Body of pancreas (tissue), 4 donors: ENCODE measurements around the gene PNP. TPM values are rescaled to one million over a fixed set of nuclear protein-coding genes. Genes with fewer than 3 reads are reported as not detected.

ENCODE experiments used
- ATAC-seq: fragments of 150-250 bp; one replicate; pipeline ENCODE4 v1.9.1; 2016
- DNase-seq, 4 donors: peaks; one replicate each; pipeline ENCODE4 v3.0.0-alpha.2; 2019
- H3K27ac ChIP-seq, 4 donors: fragments of 200-600 bp; sonication (generic); 1 replicate in 3 of 4; 2 replicates in 1 of 4; pipeline versions ENCODE4 v1.5.1 to v1.6.1; 2016 to 2019; ENCODE audit warnings: mild to moderate bottlenecking in 1 of 4, mixed read lengths in 1 of 4, moderate library complexity in 1 of 4
- H3K27me3 ChIP-seq, 2 donors: fragments of 200-600 bp; sonication (generic); one replicate each; pipeline ENCODE4 v1.6.0; 2016; ENCODE audit warnings: mild to moderate bottlenecking in 1 of 2
- H3K36me3 ChIP-seq, 2 donors: fragments of 200-600 bp; sonication (generic); replicated peaks in 1 of 2; 2 replicates each; pipeline ENCODE4 v1.5.1; 2016; ENCODE audit warnings: low read depth in 2 of 2; ENCODE audit not compliant: insufficient read depth in 1 of 2
- H3K4me1 ChIP-seq: fragments of 200-600 bp; sonication (generic); one replicate; pipeline ENCODE4 v1.6.0; 2016
- H3K4me3 ChIP-seq, 2 donors: fragments of 200-600 bp; sonication (generic); 1 replicate in 1 of 2; 2 replicates in 1 of 2; pipeline ENCODE4 v1.5.1; 2016 to 2019
- H3K9me3 ChIP-seq, 3 donors: fragments of 200-600 bp; sonication (generic); 1 replicate in 2 of 3; 2 replicates in 1 of 3; pipeline ENCODE4 v1.5.1; 2016
- POLR2A ChIP-seq, 3 donors: fragments of 450-650 bp; IDR thresholded peaks; one replicate each; pipeline ENCODE4 v1.6.1; 2016; ENCODE audit warnings: antibody characterized with exemption in 3 of 3, mild to moderate bottlenecking in 2 of 3
- WGBS, 2 donors: methylation state at CpG; one replicate each; pipeline ENCODE4 v1.1.5; 2017; 5-methylcytosine and 5-hydroxymethylcytosine counted together
- intact Hi-C: fragments of 100-400 bp; cut with DNase I; formaldehyde crosslinking; loops from one replicate; pipeline ENCODE4 v1.15.1; 2023
- total RNA-seq, 2 donors: library from RNA; depleted of rRNA; stranded (reverse); fragments of >200 nt; gene quantifications; one replicate each; pipeline ENCODE4 v1.1.0, GENCODE V29; 2016
- TF ChIP-seq, protein P1 (sequence below), 7 experiments: fragments of 450-650 bp in 4 of 7; fragments of 200-600 bp in 3 of 7; sonication (generic) in 3 of 7; IDR thresholded peaks; one replicate each; pipeline ENCODE4 v1.5.1; 2016 to 2019; ENCODE audit warnings: antibody characterized with exemption in 7 of 7

The PNP gene
- total RNA-seq, 2 donors from 2014 or later: 20.4 to 24.9 TPM

GRCh38 chr14:20454516-20455354, 14.5 kb upstream of the PNP start, which contains the start of the genes APEX1 and OSGEP:
TSS of gene APEX1 (plus strand) at chr14:20455226. CDS start at chr14:20455646, 420 bp downstream.
TSS of gene OSGEP (minus strand) at chr14:20454812. CDS start at chr14:20454683, 129 bp downstream.
- TF ChIP-seq, protein P1, sequence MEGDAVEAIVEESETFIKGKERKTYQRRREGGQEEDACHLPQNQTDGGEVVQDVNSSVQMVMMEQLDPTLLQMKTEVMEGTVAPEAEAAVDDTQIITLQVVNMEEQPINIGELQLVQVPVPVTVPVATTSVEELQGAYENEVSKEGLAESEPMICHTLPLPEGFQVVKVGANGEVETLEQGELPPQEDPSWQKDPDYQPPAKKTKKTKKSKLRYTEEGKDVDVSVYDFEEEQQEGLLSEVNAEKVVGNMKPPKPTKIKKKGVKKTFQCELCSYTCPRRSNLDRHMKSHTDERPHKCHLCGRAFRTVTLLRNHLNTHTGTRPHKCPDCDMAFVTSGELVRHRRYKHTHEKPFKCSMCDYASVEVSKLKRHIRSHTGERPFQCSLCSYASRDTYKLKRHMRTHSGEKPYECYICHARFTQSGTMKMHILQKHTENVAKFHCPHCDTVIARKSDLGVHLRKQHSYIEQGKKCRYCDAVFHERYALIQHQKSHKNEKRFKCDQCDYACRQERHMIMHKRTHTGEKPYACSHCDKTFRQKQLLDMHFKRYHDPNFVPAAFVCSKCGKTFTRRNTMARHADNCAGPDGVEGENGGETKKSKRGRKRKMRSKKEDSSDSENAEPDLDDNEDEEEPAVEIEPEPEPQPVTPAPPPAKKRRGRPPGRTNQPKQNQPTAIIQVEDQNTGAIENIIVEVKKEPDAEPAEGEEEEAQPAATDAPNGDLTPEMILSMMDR (IDR thresholded peaks at IDR 0.05): peak in 4 of 7 experiments; percentile 5 to 23 (median 15)
- TF ChIP-seq POLR2A (IDR thresholded peaks at IDR 0.05): peak; percentile 57 to 93 (median 93)
- 0% methylated on average over 43 to 56 of the region's 56 CpGs for WGBS, 2 donors
- DNase-seq (peak; percentile 98 to 99 (median 99)), ATAC-seq (peak; percentile 94)
- no peaks in the 10 kb centered on the region for H3K9me3 ChIP-seq
- intact Hi-C loops: no loop called here
- peaks cover 3 to 32% of the 10 kb centered on the region in 2 donors for H3K36me3 ChIP-seq
- peaks cover 38% of the 10 kb centered on the region for H3K4me1 ChIP-seq
- no peaks in the 10 kb centered on the region for H3K27me3 ChIP-seq
- H3K27ac ChIP-seq: peak within 1 kb of the TSS; percentile 90 to 97 (median 96)
- H3K4me3 ChIP-seq: peak within 1 kb of the TSS; percentile 82 to 95

DNA sequence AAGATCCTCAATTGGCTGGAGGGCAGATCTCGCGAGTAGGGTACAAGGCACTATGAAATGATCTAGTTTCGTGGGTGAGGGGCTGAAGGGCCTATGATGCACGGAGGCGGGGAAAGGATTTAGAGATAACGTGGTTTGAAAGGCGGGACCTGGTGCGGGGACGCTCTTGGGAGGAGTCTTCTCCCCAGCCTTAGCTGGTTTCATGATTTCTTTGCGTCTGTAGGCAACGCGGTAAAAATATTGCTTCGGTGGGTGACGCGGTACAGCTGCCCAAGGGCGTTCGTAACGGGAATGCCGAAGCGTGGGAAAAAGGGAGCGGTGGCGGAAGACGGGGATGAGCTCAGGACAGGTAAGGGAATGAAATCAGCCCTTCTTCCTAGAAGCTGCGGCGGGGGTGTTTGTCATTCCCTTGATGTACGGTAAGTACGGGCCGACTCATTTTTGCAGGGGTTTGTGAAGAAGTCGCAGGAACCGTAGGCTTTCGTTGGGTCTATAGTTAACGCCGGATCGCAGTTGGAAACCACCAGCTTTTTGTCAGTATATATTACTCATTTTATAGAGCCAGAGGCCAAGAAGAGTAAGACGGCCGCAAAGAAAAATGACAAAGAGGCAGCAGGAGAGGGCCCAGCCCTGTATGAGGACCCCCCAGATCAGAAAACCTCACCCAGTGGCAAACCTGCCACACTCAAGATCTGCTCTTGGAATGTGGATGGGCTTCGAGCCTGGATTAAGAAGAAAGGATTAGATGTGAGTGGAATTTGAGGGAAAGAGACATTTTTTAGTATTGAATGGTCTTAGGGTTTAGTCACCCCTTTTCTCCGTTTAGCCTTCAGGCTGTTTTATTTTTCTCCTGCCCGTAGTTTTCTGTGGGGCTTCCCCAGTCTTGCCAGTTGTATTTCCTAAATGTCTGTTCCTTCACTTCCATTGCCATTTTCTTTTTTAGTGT, 13.6 kb upstream of the PNP start:
- WGBS, 2 donors: 1% methylated on average over 39 of the region's 39 CpGs

DNA sequence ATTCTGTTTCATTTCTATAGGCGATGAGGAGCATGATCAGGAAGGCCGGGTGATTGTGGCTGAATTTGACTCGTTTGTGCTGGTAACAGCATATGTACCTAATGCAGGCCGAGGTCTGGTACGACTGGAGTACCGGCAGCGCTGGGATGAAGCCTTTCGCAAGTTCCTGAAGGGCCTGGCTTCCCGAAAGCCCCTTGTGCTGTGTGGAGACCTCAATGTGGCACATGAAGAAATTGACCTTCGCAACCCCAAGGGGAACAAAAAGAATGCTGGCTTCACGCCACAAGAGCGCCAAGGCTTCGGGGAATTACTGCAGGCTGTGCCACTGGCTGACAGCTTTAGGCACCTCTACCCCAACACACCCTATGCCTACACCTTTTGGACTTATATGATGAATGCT, 12.2 kb upstream of the PNP start:
- ATAC-seq (no peak), DNase-seq (peak in 2 of 4 donors; percentile 16 to 18)
- no peak for TF ChIP-seq POLR2A (IDR thresholded peaks at IDR 0.05)
- TF ChIP-seq, protein P1 (IDR thresholded peaks at IDR 0.05): no peak
- H3K9me3 ChIP-seq: no peaks in the 10 kb centered on the region
- H3K27ac ChIP-seq: peak overlapping the region in 1 of 4 donors; percentile 95
- peaks cover 48% of the 10 kb centered on the region for H3K4me1 ChIP-seq
- no peaks in the 10 kb centered on the region for H3K27me3 ChIP-seq
- 61 to 83% methylated on average over 13 of the region's 13 CpGs for WGBS, 2 donors
- H3K36me3 ChIP-seq: peaks cover 3 to 21% of the 10 kb centered on the region in 2 donors
- intact Hi-C loops: no loop called here
- no peak overlapping the region for H3K4me3 ChIP-seq

More for the DNA sequence above, 13.6 kb upstream of the PNP start:
- Histone ChIP-seq H3K36me3 (peaks cover 3 to 26% of the 10 kb centered on the region in 2 donors), H3K27me3 (no peaks in the 10 kb centered on the region), H3K9me3 (no peaks in the 10 kb centered on the region), H3K4me3 (peak overlapping the region; percentile 82 to 95), H3K4me1 (peaks cover 47% of the 10 kb centered on the region), H3K27ac (peak overlapping the region; percentile 90 to 97 (median 96))
- ATAC-seq: peak; percentile 54
- no peak for DNase-seq
- intact Hi-C loops: no loop called here
- no peak for TF ChIP-seq POLR2A (IDR thresholded peaks at IDR 0.05)
- TF ChIP-seq, protein P1 (IDR thresholded peaks at IDR 0.05): no peak

- Histone ChIP-seq H3K4me3 (no peak overlapping the region), H3K36me3 (peaks cover 3 to 17% of the 10 kb centered on the region in 2 donors), H3K4me1 (peaks cover 55% of the 10 kb centered on the region), H3K9me3 (no peaks in the 10 kb centered on the region), H3K27me3 (no peaks in the 10 kb centered on the region), H3K27ac (no peak overlapping the region)
- intact Hi-C loops: no loop called here
- TF ChIP-seq POLR2A (IDR thresholded peaks at IDR 0.05): no peak
- TF ChIP-seq, protein P1 (IDR thresholded peaks at IDR 0.05): no peak
- no peak for ATAC-seq
- 57 to 59% methylated on average over 7 to 8 of the region's 8 CpGs for WGBS, 2 donors
- DNase-seq: no peak
Observed at GRCh38 chr14:20458031-20458789, 11.0 kb upstream of the PNP start.
